ENCODE data around the gene CD247.
A peak's percentile ranks its signal among the peaks of the same experiment; 100 is the strongest.

Gene CD247

GRCh38 chr1:167404161-167404888 lies 114.0 kb downstream of the CD247 start:
- DNase-seq = no peak

- peak; percentile 17 for DNase-seq
Measured at GRCh38 chr1:167401260-167401873, 117.0 kb downstream of the CD247 start.

GRCh38 chr1:167400359-167400953 lies 117.9 kb downstream of the CD247 start:
- no peak for DNase-seq

- DNase-seq = no peak
Measured at GRCh38 chr1:167392200-167392696, 126.1 kb downstream of the CD247 start.

- DNase-seq = no peak
Measured at GRCh38 chr1:167388976-167389375, 129.4 kb downstream of the CD247 start.

- no peak for DNase-seq
Measured at GRCh38 chr1:167387251-167387910, 130.9 kb downstream of the CD247 start.

Data from 8988T (cell line).